CD4-positive, alpha-beta T cell treated with Interleukin-17A for 1 hour (primary cell): ENCODE data around the gene MMP12.

Experiments
- DNase-seq: peaks from one replicate; pipeline ENCODE4 v3.0.0-alpha.2; 2020

MMP12 gene

GRCh38 chr11:102849311-102849710, 25.5 kb downstream of the MMP12 start:
- DNase-seq: no peak

- DNase-seq: no peak
Measured at GRCh38 chr11:102846292-102846691, 28.5 kb downstream of the MMP12 start.

- no peak for DNase-seq
Measured at GRCh38 chr11:102843489-102843888, 31.3 kb downstream of the MMP12 start, which contains the start of gene MMP3. MMP3 (minus strand) TSS chr11:102843609; CDS start chr11:102843546, 63 bp downstream.

GRCh38 chr11:102842930-102843329, 31.9 kb downstream of the MMP12 start:
- no peak for DNase-seq

GRCh38 chr11:102840018-102840417, 34.8 kb downstream of the MMP12 start:
- no peak for DNase-seq

- no peak for DNase-seq
Measured at GRCh38 chr11:102837646-102838045, 37.1 kb downstream of the MMP12 start.

- no peak for DNase-seq
Measured at GRCh38 chr11:102837156-102837555, 37.6 kb downstream of the MMP12 start.

- no peak for DNase-seq
Measured at GRCh38 chr11:102836290-102836875, 38.4 kb downstream of the MMP12 start.

- no peak for DNase-seq
Measured at GRCh38 chr11:102833731-102834130, 41.1 kb downstream of the MMP12 start.

GRCh38 chr11:102832612-102833011, 42.2 kb downstream of the MMP12 start:
- DNase-seq: no peak

GRCh38 chr11:102831489-102832440, 43.0 kb downstream of the MMP12 start:
- no peak for DNase-seq

GRCh38 chr11:102831128-102831488, 43.7 kb downstream of the MMP12 start:
- DNase-seq: no peak

GRCh38 chr11:102830001-102830727, 44.6 kb downstream of the MMP12 start:
- no peak for DNase-seq

GRCh38 chr11:102829316-102830000, 45.3 kb downstream of the MMP12 start:
- DNase-seq: no peak

GRCh38 chr11:102824556-102824955, 50.2 kb downstream of the MMP12 start:
- DNase-seq: no peak

- no peak for DNase-seq
Measured at GRCh38 chr11:102819491-102819890, 55.3 kb downstream of the MMP12 start.

- no peak for DNase-seq
Measured at GRCh38 chr11:102813484-102813883, 61.3 kb downstream of the MMP12 start.
